ENCODE measurements around the gene C2CD2. TPM values are rescaled to one million over a fixed set of nuclear protein-coding genes. Genes with fewer than 3 reads are reported as not detected.

C2CD2 gene
- total RNA-seq, 4 donors from 2014 or later: 6.7 to 22.3 (median 17.3) TPM

GRCh38 chr21:41970751-41971653 lies 17.2 kb upstream of the C2CD2 start:
- H3K27ac ChIP-seq: no peak overlapping the region
- peaks cover 0 to 6% (median 2%) of the 10 kb centered on the region in 4 donors for H3K4me1 ChIP-seq
- TF ChIP-seq POLR2A (IDR thresholded peaks at IDR 0.05) (no peak), CTCF (IDR thresholded peaks at IDR 0.05) (no peak)
- H3K9me3 ChIP-seq: no peaks in the 10 kb centered on the region
- H3K4me3 ChIP-seq: no peak overlapping the region
- no peaks in the 10 kb centered on the region for H3K27me3 ChIP-seq
- H3K36me3 ChIP-seq: no peaks in the 10 kb centered on the region
- peak in 2 of 3 donors; percentile 7 to 39 for DNase-seq

DNA sequence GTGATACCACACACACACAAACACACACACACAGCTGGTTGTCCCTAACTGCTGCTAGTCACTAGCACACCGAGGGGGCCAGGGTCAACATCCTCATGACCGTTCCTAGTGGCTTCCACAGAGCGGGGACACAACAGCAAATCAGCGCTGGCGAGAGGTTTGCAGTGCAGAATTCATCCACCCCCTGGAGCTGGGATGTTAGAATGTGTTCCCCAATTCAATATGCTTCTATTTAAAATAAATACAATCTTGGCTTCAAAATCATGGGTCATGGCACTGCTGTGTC lies 16.2 kb upstream of the C2CD2 start:
- Histone ChIP-seq H3K4me1 (peaks cover 0 to 6% (median 2%) of the 10 kb centered on the region in 4 donors), H3K27ac (no peak overlapping the region), H3K27me3 (no peaks in the 10 kb centered on the region), H3K9me3 (no peaks in the 10 kb centered on the region), H3K36me3 (no peaks in the 10 kb centered on the region), H3K4me3 (no peak overlapping the region)
- TF ChIP-seq POLR2A (IDR thresholded peaks at IDR 0.05) (no peak), CTCF (IDR thresholded peaks at IDR 0.05) (no peak)
- DNase-seq: peak in 1 of 3 donors; percentile 32

- Histone ChIP-seq H3K9me3 (no peaks in the 10 kb centered on the region), H3K27ac (no peak overlapping the region), H3K4me3 (no peak overlapping the region), H3K27me3 (no peaks in the 10 kb centered on the region), H3K4me1 (no peaks in the 10 kb centered on the region), H3K36me3 (no peaks in the 10 kb centered on the region)
- DNase-seq: peak in 1 of 3 donors; percentile 15
- TF ChIP-seq POLR2A (IDR thresholded peaks at IDR 0.05): no peak
- TF ChIP-seq CTCF (IDR thresholded peaks at IDR 0.05): no peak
These were observed 13.9 kb upstream of the C2CD2 start for GRCh38 chr21:41967708-41968107.

GRCh38 chr21:41966872-41967621 lies 13.2 kb upstream of the C2CD2 start:
- TF ChIP-seq CTCF (IDR thresholded peaks at IDR 0.05): no peak
- no peak for TF ChIP-seq POLR2A (IDR thresholded peaks at IDR 0.05)
- Histone ChIP-seq H3K27ac (no peak overlapping the region), H3K9me3 (no peaks in the 10 kb centered on the region), H3K4me3 (no peak overlapping the region), H3K36me3 (no peaks in the 10 kb centered on the region), H3K4me1 (no peaks in the 10 kb centered on the region), H3K27me3 (no peaks in the 10 kb centered on the region)
- DNase-seq: peak; percentile 1 to 31 (median 19)

DNA sequence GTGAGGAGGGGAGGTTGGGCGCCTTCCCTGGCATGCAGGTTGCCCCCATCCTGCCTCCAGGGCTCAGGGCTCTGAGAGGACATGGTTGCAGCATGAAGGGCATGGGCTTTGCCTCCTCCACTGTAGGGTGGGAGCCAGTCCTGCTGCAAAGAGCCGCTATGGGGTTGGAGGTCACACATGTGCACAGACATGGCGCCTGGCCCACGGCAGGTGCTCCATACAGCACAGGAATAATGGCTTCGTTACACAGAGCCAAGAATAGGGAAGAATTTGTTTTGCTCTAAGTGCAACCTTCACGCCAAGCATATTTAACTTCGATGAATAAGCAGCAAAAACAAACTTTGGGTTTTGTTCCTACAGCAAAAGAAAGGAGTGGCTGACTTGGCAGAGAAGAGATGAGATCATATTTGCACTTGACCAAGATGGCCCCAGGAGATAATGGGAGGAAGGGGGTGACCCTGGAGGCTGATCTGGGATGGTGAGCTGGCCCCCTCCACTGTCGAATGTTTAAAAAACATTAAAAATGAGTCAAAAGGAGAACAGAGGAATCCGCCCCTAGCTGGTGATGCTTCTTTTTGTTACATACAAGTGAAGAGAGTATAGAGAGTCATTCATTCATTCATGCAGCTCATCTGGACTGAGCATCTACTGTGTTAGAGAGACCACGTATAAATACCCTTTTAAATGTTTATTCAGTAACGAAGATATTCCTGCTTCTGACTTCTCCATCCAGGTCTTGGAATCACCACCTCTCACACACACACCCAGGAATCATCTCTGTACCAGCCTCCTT lies 12.4 kb upstream of the C2CD2 start:
- no peak for TF ChIP-seq POLR2A (IDR thresholded peaks at IDR 0.05)
- no peak for TF ChIP-seq CTCF (IDR thresholded peaks at IDR 0.05)
- DNase-seq: peak; percentile 10 to 37 (median 23)
- Histone ChIP-seq H3K4me3 (no peak overlapping the region), H3K36me3 (no peaks in the 10 kb centered on the region), H3K27ac (no peak overlapping the region), H3K9me3 (no peaks in the 10 kb centered on the region), H3K27me3 (no peaks in the 10 kb centered on the region), H3K4me1 (no peaks in the 10 kb centered on the region)

All from Peyer's patch (tissue), 4 donors.